HEK293 (cell line): ENCODE measurements around the gene PHF20.

ENCODE experiments used
- CTCF ChIP-seq: fragments of 450-650 bp; formaldehyde crosslinking; IDR thresholded peaks from 2 replicates; pipeline ENCODE4 v1.5.1; 2016; ENCODE audit warnings: missing biosample characterization, missing genetic modification characterization
- HOXA7 ChIP-seq: sonication (generic); formaldehyde crosslinking; IDR thresholded peaks from 2 replicates; pipeline ENCODE4 v1.8.1; 2022; ENCODE audit warnings: missing genetic modification reagents, borderline replicate concordance
- PRDM1 ChIP-seq: fragments of 450-650 bp; formaldehyde crosslinking; IDR thresholded peaks from 2 replicates; pipeline ENCODE4; 2016; ENCODE audit warnings: missing biosample characterization, missing genetic modification characterization
- ZNF449 ChIP-seq: fragments of 450-650 bp; formaldehyde crosslinking; IDR thresholded peaks from 2 replicates; pipeline ENCODE4 v1.5.1; 2017; ENCODE audit warnings: missing biosample characterization, mild to moderate bottlenecking, missing genetic modification characterization, moderate library complexity
- ZNF629 ChIP-seq: fragments of 450-650 bp; formaldehyde crosslinking; IDR thresholded peaks from 2 replicates; pipeline ENCODE4 v1.5.1; 2017; ENCODE audit warnings: missing biosample characterization, missing genetic modification characterization

- TF ChIP-seq ZNF629 (tag by site-specific recombination) (no peak), PRDM1 (no peak), HOXA7 (CRISPR knock-in tag) (no peak), ZNF449 (no peak), CTCF (no peak)
Observed at GRCh38 chr20:35750611-35751010, 21.2 kb upstream of the PHF20 start.
